IMR-90 (cell line): ENCODE measurements around the gene PPP6R1. TPM values are rescaled to one million over a fixed set of nuclear protein-coding genes. Genes with fewer than 3 reads are reported as not detected.

Source experiments
- ATAC-seq: fragments of 200-7000 bp; cut with Tn5 transposase; 2 replicates; pipeline ENCODE4 v1.9.1; 2020; ENCODE audit warnings: low read depth, mild to moderate bottlenecking, moderate library complexity
- BruUV-seq: library from RNA; stranded (reverse); fragments of 400-500 nt; replicated peaks from 2 replicates; lab custom pipeline; 2021; lab: Mats Ljungman, UMichigan
- CTCF ChIA-PET: fragments of 300-600 bp; formaldehyde crosslinking; extraction: SDS; loops from one replicate; lab custom pipeline; 2021; ENCODE audit warnings: antibody characterized with exemption; lab: Yijun Ruan, JAX
- POLR2A ChIA-PET: fragments of 300-600 bp; sonication (Branson Sonifier 250); formaldehyde crosslinking; loops from one replicate; lab custom pipeline; 2022; ENCODE audit warnings: antibody characterized with exemption; ENCODE audit not compliant: unreplicated experiment; lab: Charles Lee
- DNase-seq: peaks from one replicate; pipeline ENCODE4 v3.0.0; 2013
- H2AFZ ChIP-seq: replicated peaks from 2 replicates; pipeline ENCODE3; 2013; ENCODE audit warnings: low read length, mild to moderate bottlenecking; ENCODE audit not compliant: poor library complexity
- H2AK5ac ChIP-seq: 2 replicates; pipeline ENCODE4 v1.6.1; 2013; ENCODE audit warnings: low read depth, low read length, inconsistent platforms
- H2AK9ac ChIP-seq: replicated peaks from 2 replicates; pipeline ENCODE3; 2013; ENCODE audit warnings: mild to moderate bottlenecking, low read depth, low read length, moderate library complexity; ENCODE audit not compliant: poor library complexity
- H2BK120ac ChIP-seq: 2 replicates; pipeline ENCODE4 v1.6.1; 2013; ENCODE audit warnings: low read depth, low read length, inconsistent platforms
- H2BK15ac ChIP-seq: 3 replicates; pipeline ENCODE4 v1.6.1; 2013; ENCODE audit warnings: low read depth, low read length, inconsistent platforms
- H2BK20ac ChIP-seq: 2 replicates; pipeline ENCODE4 v1.6.1; 2013; ENCODE audit warnings: low read depth, mild to moderate bottlenecking, inconsistent platforms, low read length, moderate library complexity
- H2BK5ac ChIP-seq: 2 replicates; pipeline ENCODE4 v1.6.1; 2013; ENCODE audit warnings: mild to moderate bottlenecking, low read depth, low read length, inconsistent platforms; ENCODE audit not compliant: poor library complexity, severe bottlenecking
- H3K14ac ChIP-seq: replicated peaks from 2 replicates; pipeline ENCODE4 v1.6.1; 2013; ENCODE audit warnings: low read depth, low read length, inconsistent platforms
- H3K18ac ChIP-seq: 2 replicates; pipeline ENCODE4 v1.6.1; 2013; ENCODE audit warnings: low read depth, low read length, control low read depth
- H3K23ac ChIP-seq: 2 replicates; pipeline ENCODE4 v1.6.1; 2013; ENCODE audit warnings: low read depth, low read length, inconsistent platforms
- H3K27ac ChIP-seq: 2 replicates; pipeline ENCODE4 v1.5.1; 2013; ENCODE audit warnings: mild to moderate bottlenecking, control low read depth, low read length; ENCODE audit not compliant: insufficient read depth
- H3K27me3 ChIP-seq: 2 replicates; pipeline ENCODE4 v1.6.1; 2013; ENCODE audit warnings: low read length; ENCODE audit not compliant: control insufficient read depth, insufficient read depth
- H3K36me3 ChIP-seq: 2 replicates; pipeline ENCODE4 v1.6.1; 2013; ENCODE audit warnings: low read length, mixed read lengths; ENCODE audit not compliant: control insufficient read depth, insufficient read depth
- H3K4ac ChIP-seq: 2 replicates; pipeline ENCODE4 v1.6.1; 2013; ENCODE audit warnings: low read depth, low read length, inconsistent platforms
- H3K4me1 ChIP-seq: 2 replicates; pipeline ENCODE4 v1.6.1; 2013; ENCODE audit warnings: low read length, mixed read lengths; ENCODE audit not compliant: control insufficient read depth, insufficient read depth
- H3K4me2 ChIP-seq: 2 replicates; pipeline ENCODE4 v1.6.1; 2013; ENCODE audit warnings: low read depth, mild to moderate bottlenecking, control low read depth, low read length, moderate library complexity
- H3K4me3 ChIP-seq: 2 replicates; pipeline ENCODE4 v1.5.1; 2013; ENCODE audit warnings: low read depth, mild to moderate bottlenecking, control low read depth, low read length, moderate library complexity; ENCODE audit not compliant: insufficient read depth
- H3K56ac ChIP-seq: 2 replicates; pipeline ENCODE4 v1.6.1; 2013; ENCODE audit warnings: low read length, inconsistent platforms; ENCODE audit not compliant: insufficient read depth; ENCODE audit errors: extremely low read depth
- H3K79me1 ChIP-seq, 2 experiments: 2 replicates each; pipeline ENCODE4 v1.6.1; 2013; ENCODE audit warnings: low read length in 2 of 2, inconsistent platforms in 1 of 2, low read depth in 1 of 2
- H3K9ac ChIP-seq: 2 replicates; pipeline ENCODE4 v1.6.1; 2013; ENCODE audit warnings: low read depth, low read length, control low read depth
- H3K9me1 ChIP-seq: 2 replicates; pipeline ENCODE4 v1.6.1; 2013; ENCODE audit warnings: low read length, inconsistent platforms; ENCODE audit not compliant: insufficient read depth
- H3K9me3 ChIP-seq: 2 replicates; pipeline ENCODE4 v1.6.1; 2013; ENCODE audit warnings: low read length; ENCODE audit not compliant: control insufficient read depth, insufficient read depth
- H4K20me1 ChIP-seq: 2 replicates; pipeline ENCODE4 v1.6.1; 2013; ENCODE audit warnings: low read length, inconsistent platforms; ENCODE audit not compliant: insufficient read depth
- H4K5ac ChIP-seq: 2 replicates; pipeline ENCODE4 v1.6.1; 2013; ENCODE audit warnings: mild to moderate bottlenecking, low read depth, low read length, control low read depth
- H4K8ac ChIP-seq, 2 experiments: 2 replicates each; pipeline ENCODE4 v1.6.1; 2013; ENCODE audit warnings: low read depth in 2 of 2, low read length in 2 of 2, control low read depth in 1 of 2, inconsistent platforms in 1 of 2
- H4K91ac ChIP-seq: 2 replicates; pipeline ENCODE4 v1.6.1; 2013; ENCODE audit warnings: low read depth, low read length, inconsistent platforms; ENCODE audit not compliant: insufficient read depth
- BHLHE40 ChIP-seq: fragments of 150-350 bp; IDR thresholded peaks from 2 replicates; pipeline ENCODE4 v1.6.1; 2016; ENCODE audit warnings: mild to moderate bottlenecking, low read depth, low read length
- CEBPB ChIP-seq: IDR thresholded peaks from 2 replicates; pipeline ENCODE4 v1.6.1; 2012; ENCODE audit warnings: low read depth, low read length, improper control_type of control experiment
- CHD1 ChIP-seq: IDR thresholded peaks from 2 replicates; pipeline ENCODE4 v1.6.1; 2012; ENCODE audit warnings: low read depth, low read length, improper control_type of control experiment
- CTCF ChIP-seq: conservative IDR thresholded peaks from 2 replicates; pipeline ENCODE4 v1.5.1; 2012; ENCODE audit warnings: mild to moderate bottlenecking, low read depth, low read length, improper control_type of control experiment
- FOS ChIP-seq: fragments of 150-350 bp; IDR thresholded peaks from 2 replicates; pipeline ENCODE4 v1.6.1; 2016; ENCODE audit warnings: low read depth, low read length
- MAFK ChIP-seq: IDR thresholded peaks from 2 replicates; pipeline ENCODE4 v1.6.1; 2012; ENCODE audit warnings: low read depth, low read length, improper control_type of control experiment
- MAZ ChIP-seq: IDR thresholded peaks from 2 replicates; pipeline ENCODE4 v1.6.1; 2012; ENCODE audit warnings: low read depth, mild to moderate bottlenecking, low read length, improper control_type of control experiment, moderate library complexity, borderline replicate concordance
- MXI1 ChIP-seq: IDR thresholded peaks from 2 replicates; pipeline ENCODE4 v1.6.1; 2012; ENCODE audit warnings: low read depth, mild to moderate bottlenecking, low read length, moderate library complexity, borderline replicate concordance
- NFE2L2 ChIP-seq: fragments of 150-350 bp; IDR thresholded peaks from 2 replicates; pipeline ENCODE4 v1.6.1; 2016; ENCODE audit warnings: low read depth, mild to moderate bottlenecking, low read length
- POLR2A ChIP-seq: IDR thresholded peaks from 2 replicates; pipeline ENCODE4 v1.6.1; 2012; ENCODE audit warnings: mild to moderate bottlenecking, low read depth, low read length
- RAD21 ChIP-seq: IDR thresholded peaks from 2 replicates; pipeline ENCODE4 v1.6.1; 2012; ENCODE audit warnings: low read length, improper control_type of control experiment
- RCOR1 ChIP-seq: IDR thresholded peaks from 2 replicates; pipeline ENCODE4 v1.6.1; 2012; ENCODE audit warnings: mild to moderate bottlenecking, low read length, improper control_type of control experiment; ENCODE audit not compliant: insufficient replicate concordance
- RFX5 ChIP-seq: IDR thresholded peaks from 2 replicates; pipeline ENCODE4 v1.8.0; 2012; ENCODE audit warnings: low read depth, mild to moderate bottlenecking, low read length, moderate library complexity
- SMC3 ChIP-seq: fragments of 150-350 bp; IDR thresholded peaks from 2 replicates; pipeline ENCODE4 v1.6.1; 2016; ENCODE audit warnings: low read depth, mild to moderate bottlenecking, antibody characterized with exemption, low read length, moderate library complexity
- WGBS, 2 experiments: methylation state at CpG; one replicate each; pipeline versions ENCODE4 v1.1.5 to v1.1.7; 2013; ENCODE audit warnings: missing lambda C conversion rate in 2 of 2; ENCODE audit not compliant: insufficient read length in 1 of 2; ENCODE audit errors: extremely low coverage in 2 of 2; 5-methylcytosine and 5-hydroxymethylcytosine counted together
- dilution Hi-C: fragments of 300-500 bp; cut with HindIII; formaldehyde crosslinking; loops from one replicate; pipeline ENCODE4 v1.14.3; 2018; ENCODE audit warnings: low sequenced_read_pairs; ENCODE audit not compliant: unreplicated experiment
- in situ Hi-C: fragments of 300-500 bp; cut with MboI; formaldehyde crosslinking; loops from 3 replicates; pipeline ENCODE4 v1.14.3; 2019; ENCODE audit warnings: low sequenced_read_pairs, inconsistent platforms, mixed read lengths
- intact Hi-C: fragments of 100-400 bp; cut with micrococcal nuclease; formaldehyde crosslinking; loops from 2 replicates; pipeline ENCODE4 v1.10.0; 2022
- polyA plus RNA-seq, 3 experiments: library from polyadenylated mRNA; depleted of rRNA; stranded (reverse); fragments of >200 nt; gene quantifications; 2 replicates each; pipeline ENCODE4 v1.2.3, GENCODE V29; 2012; ENCODE audit warnings: low replicate concordance in 1 of 3
- total RNA-seq: library from RNA; depleted of rRNA; stranded (reverse); fragments of >200 nt; gene quantifications from 2 replicates; pipeline ENCODE4 v1.2.3, GENCODE V29; 2012
- TF ChIP-seq, protein P1 (sequence below): fragments of 150-350 bp; IDR thresholded peaks from 2 replicates; pipeline ENCODE4 v1.6.1; 2017; ENCODE audit warnings: mild to moderate bottlenecking, antibody characterized with exemption, low read length, low read depth
- TF ChIP-seq, protein P2 (sequence below): fragments of 150-350 bp; IDR thresholded peaks from 2 replicates; pipeline ENCODE4 v1.6.1; 2016; ENCODE audit warnings: low read depth, mild to moderate bottlenecking, low read length, moderate library complexity, borderline replicate concordance

The PPP6R1 gene
- total and polyA plus RNA-seq, 2 of the 4 experiments (the other 2 are of a cell fraction) = 19.9 to 50.2 TPM

- intact Hi-C loops = no loop called here
- no peak overlapping the region for H4K91ac ChIP-seq
- CTCF ChIA-PET = no interaction called here
- peaks cover 12 to 87% of the 10 kb centered on the region in 2 experiments for H3K79me1 ChIP-seq
- H3K56ac ChIP-seq = no peak overlapping the region
- no TSS peak for BruUV-seq
- no peak overlapping the region for H2BK120ac ChIP-seq
- no peak for ATAC-seq
- dilution Hi-C loops = no loop called here
- POLR2A ChIA-PET = no interaction called here
- peak overlapping the region; percentile 43 for H2AFZ ChIP-seq
- H3K9me1 ChIP-seq = peaks cover 23% of the 10 kb centered on the region
- no peak overlapping the region for H2BK15ac ChIP-seq
- in situ Hi-C loops = no loop called here
- TF ChIP-seq, protein P1, sequence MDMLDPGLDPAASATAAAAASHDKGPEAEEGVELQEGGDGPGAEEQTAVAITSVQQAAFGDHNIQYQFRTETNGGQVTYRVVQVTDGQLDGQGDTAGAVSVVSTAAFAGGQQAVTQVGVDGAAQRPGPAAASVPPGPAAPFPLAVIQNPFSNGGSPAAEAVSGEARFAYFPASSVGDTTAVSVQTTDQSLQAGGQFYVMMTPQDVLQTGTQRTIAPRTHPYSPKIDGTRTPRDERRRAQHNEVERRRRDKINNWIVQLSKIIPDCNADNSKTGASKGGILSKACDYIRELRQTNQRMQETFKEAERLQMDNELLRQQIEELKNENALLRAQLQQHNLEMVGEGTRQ = no peak
- TF ChIP-seq BHLHE40 (no peak), MAFK (no peak), CEBPB (no peak), SMC3 (no peak), POLR2A (no peak), CTCF (no peak), FOS (no peak), MXI1 (no peak), RCOR1 (no peak), NFE2L2 (no peak), RFX5 (no peak), RAD21 (no peak), MAZ (no peak), CHD1 (no peak)
- TF ChIP-seq, protein P2, sequence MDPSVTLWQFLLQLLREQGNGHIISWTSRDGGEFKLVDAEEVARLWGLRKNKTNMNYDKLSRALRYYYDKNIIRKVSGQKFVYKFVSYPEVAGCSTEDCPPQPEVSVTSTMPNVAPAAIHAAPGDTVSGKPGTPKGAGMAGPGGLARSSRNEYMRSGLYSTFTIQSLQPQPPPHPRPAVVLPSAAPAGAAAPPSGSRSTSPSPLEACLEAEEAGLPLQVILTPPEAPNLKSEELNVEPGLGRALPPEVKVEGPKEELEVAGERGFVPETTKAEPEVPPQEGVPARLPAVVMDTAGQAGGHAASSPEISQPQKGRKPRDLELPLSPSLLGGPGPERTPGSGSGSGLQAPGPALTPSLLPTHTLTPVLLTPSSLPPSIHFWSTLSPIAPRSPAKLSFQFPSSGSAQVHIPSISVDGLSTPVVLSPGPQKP = no peak
- H3K4ac ChIP-seq = no peak overlapping the region
- H2AK5ac ChIP-seq = no peak overlapping the region
- H3K9me3 ChIP-seq = no peaks in the 10 kb centered on the region
- H3K23ac ChIP-seq = no peak overlapping the region
- peaks cover 71% of the 10 kb centered on the region for H4K20me1 ChIP-seq
- no peaks in the 10 kb centered on the region for H3K27me3 ChIP-seq
- 0 out of 2 replicates have a peak, but pooled peaks cover 1% of the 10 kb centered on the region for H3K4me1 ChIP-seq
- H2BK20ac ChIP-seq = no peak overlapping the region
- no peak overlapping the region for H2BK5ac ChIP-seq
- H4K8ac ChIP-seq = no peak overlapping the region
- H3K36me3 ChIP-seq = peaks cover 27% of the 10 kb centered on the region
- no peak overlapping the region for H2AK9ac ChIP-seq
- H3K27ac ChIP-seq = no peak overlapping the region
- H3K4me2 ChIP-seq = no peak overlapping the region
- no peak overlapping the region for H3K14ac ChIP-seq
- no peak overlapping the region for H3K4me3 ChIP-seq
- no peak overlapping the region for H3K9ac ChIP-seq
- no peak overlapping the region for H4K5ac ChIP-seq
- no peak for DNase-seq
- 100% methylated on average over 2 of the region's 10 CpGs; no CpG with 5 or more reads in 1 of the 2 experiments for WGBS, 2 experiments
- H3K18ac ChIP-seq = no peak overlapping the region
Observed at GRCh38 chr19:55248166-55248675, 10.6 kb downstream of the PPP6R1 start.
